ENCODE results near the gene TFF3. TPM values are rescaled to one million over a fixed set of nuclear protein-coding genes. Genes with fewer than 3 reads are reported as not detected.
A peak's percentile ranks its signal among the peaks of the same experiment; 100 is the strongest.

Gene TFF3
- total and polyA plus RNA-seq, 10 donors = 28.9 to 123 (median 72.7) TPM

GRCh38 chr21:42277593-42277992 is 37.6 kb downstream of the TFF3 start:
- peak overlapping the region in 1 of 8 donors; percentile 5 for H3K4me3 ChIP-seq
- TF ChIP-seq CTCF (IDR thresholded peaks at IDR 0.05 in 8 of 11, conservative IDR thresholded peaks at IDR 0.05 in 3 of 11) (no peak), POLR2AphosphoS5 (IDR thresholded peaks at IDR 0.05) (no peak), POLR2A (IDR thresholded peaks at IDR 0.05) (no peak)
- no peaks in the 10 kb centered on the region for H3K27me3 ChIP-seq (replicated peaks in 1 of 7)
- H3K9me3 ChIP-seq = no peaks in the 10 kb centered on the region
- intact Hi-C loops (cut with DNase I; ENCODE audit: low total_unique reads) = no loop called here
- H3K27ac ChIP-seq = peak overlapping the region in 6 of 8 donors; percentile 58 to 81 (median 74)
- peaks cover 0 to 100% (median 54%) of the 10 kb centered on the region in 6 donors for H3K36me3 ChIP-seq
- 63 to 87% (median 81%) methylated on average over 4 of the region's 4 CpGs for WGBS, 5 donors
- H3K4me1 ChIP-seq = peaks cover 0 to 45% (median 4%) of the 10 kb centered on the region in 6 donors
- no peak for DNase-seq

- Histone ChIP-seq H3K9me3 (no peaks in the 10 kb centered on the region), H3K36me3 (peaks cover 0 to 100% (median 50%) of the 10 kb centered on the region in 6 donors), H3K4me1 (peaks cover 0 to 45% (median 4%) of the 10 kb centered on the region in 6 donors), H3K4me3 (no peak overlapping the region), H3K27me3 (replicated peaks in 1 of 7) (no peaks in the 10 kb centered on the region), H3K27ac (peak overlapping the region; percentile 19 to 81 (median 66))
- peak in 2 of 3 donors; percentile 24 to 51 for TF ChIP-seq POLR2AphosphoS5 (IDR thresholded peaks at IDR 0.05)
- TF ChIP-seq CTCF (IDR thresholded peaks at IDR 0.05 in 8 of 11, conservative IDR thresholded peaks at IDR 0.05 in 3 of 11) = peak in 1 of 11 experiments; percentile 19
- TF ChIP-seq POLR2A (IDR thresholded peaks at IDR 0.05) = no peak
- DNase-seq = no peak
- intact Hi-C loops (cut with DNase I; ENCODE audit: low total_unique reads) = no loop called here
- 73 to 88% (median 83%) methylated on average over 8 to 17 of the region's 17 CpGs for whole genome bisulfite sequencing, 5 donors
Observed at GRCh38 chr21:42276526-42277154, 38.6 kb downstream of the TFF3 start.

- H3K9me3 ChIP-seq = no peaks in the 10 kb centered on the region
- H3K4me1 ChIP-seq = peaks cover 0 to 45% (median 6%) of the 10 kb centered on the region in 6 donors
- TF ChIP-seq CTCF (IDR thresholded peaks at IDR 0.05 in 8 of 11, conservative IDR thresholded peaks at IDR 0.05 in 3 of 11) (no peak), POLR2AphosphoS5 (IDR thresholded peaks at IDR 0.05) (peak in 2 of 3 donors; percentile 77 to 83)
- no peak overlapping the region for H3K4me3 ChIP-seq
- H3K36me3 ChIP-seq = peaks cover 0 to 100% (median 51%) of the 10 kb centered on the region in 6 donors
- peak overlapping the region; percentile 19 to 81 (median 66) for H3K27ac ChIP-seq
- 70 to 89% (median 76%) methylated on average over 12 to 13 of the region's 13 CpGs for WGBS, 5 donors
- intact Hi-C loops (cut with DNase I; ENCODE audit: low total_unique reads) = no loop called here
- no peak for DNase-seq
- H3K27me3 ChIP-seq (replicated peaks in 1 of 7) = no peaks in the 10 kb centered on the region
Observed at GRCh38 chr21:42276076-42276475, 39.1 kb downstream of the TFF3 start.

GRCh38 chr21:42272984-42273600 is 42.1 kb downstream of the TFF3 start:
- no peak overlapping the region for H3K4me3 ChIP-seq
- no peaks in the 10 kb centered on the region for H3K27me3 ChIP-seq (replicated peaks in 1 of 7)
- intact Hi-C loops (cut with DNase I; ENCODE audit: low total_unique reads) = no loop called here
- DNase-seq = no peak
- H3K4me1 ChIP-seq = peaks cover 12 to 47% (median 27%) of the 10 kb centered on the region in 6 donors
- no peaks in the 10 kb centered on the region for H3K9me3 ChIP-seq
- peaks cover 0 to 75% (median 38%) of the 10 kb centered on the region in 6 donors for H3K36me3 ChIP-seq
- TF ChIP-seq CTCF (IDR thresholded peaks at IDR 0.05 in 8 of 11, conservative IDR thresholded peaks at IDR 0.05 in 3 of 11) = no peak
- no peak for TF ChIP-seq POLR2A (IDR thresholded peaks at IDR 0.05)
- peak in 1 of 3 donors; percentile 40 for TF ChIP-seq POLR2AphosphoS5 (IDR thresholded peaks at IDR 0.05)
- peak overlapping the region in 1 of 8 donors; percentile 30 for H3K27ac ChIP-seq
- WGBS, 5 donors = 86 to 90% (median 88%) methylated on average over 20 to 29 of the region's 29 CpGs

Data from spleen (tissue), 11 donors.